MG63 (cell line): ENCODE data around the gene RELN. TPM values are rescaled to one million over a fixed set of nuclear protein-coding genes. Genes with fewer than 3 reads are reported as not detected.

Experiments used
- DNase-seq: peaks from one replicate; pipeline ENCODE4 v3.0.0-alpha.2; 2020
- H3K27me3 ChIP-seq: fragments of 250-450 bp; sonication (Bioruptor Pico); 2 replicates; pipeline ENCODE4 v1.5.1; 2020; ENCODE audit warnings: mild to moderate bottlenecking, moderate library complexity
- H3K36me3 ChIP-seq: fragments of 250-450 bp; sonication (Bioruptor Pico); 2 replicates; pipeline ENCODE4 v1.5.1; 2020; ENCODE audit warnings: mild to moderate bottlenecking, moderate library complexity
- H3K4me3 ChIP-seq: fragments of 250-450 bp; sonication (Bioruptor Pico); 2 replicates; pipeline ENCODE4 v1.5.1; 2020; ENCODE audit warnings: mild to moderate bottlenecking, moderate library complexity
- H3K9me3 ChIP-seq: fragments of 250-450 bp; sonication (Bioruptor Pico); 2 replicates; pipeline ENCODE4 v1.5.1; 2020; ENCODE audit warnings: mild to moderate bottlenecking, moderate library complexity
- total RNA-seq: library from RNA; depleted of rRNA; stranded (reverse); fragments of >200 nt; shearing (Covaris generic); gene quantifications from 2 replicates; pipeline ENCODE4 v1.2.3, GENCODE V29; 2014; ENCODE audit warnings: low replicate concordance

RELN gene
- total RNA-seq, 1 experiment from 2014 or later: 3.1 TPM

GRCh38 chr7:103683348-103683747 lies 306.1 kb downstream of the RELN start:
- H3K9me3 ChIP-seq: no peaks in the 10 kb centered on the region
- H3K27me3 ChIP-seq: no peaks in the 10 kb centered on the region
- no peaks in the 10 kb centered on the region for H3K36me3 ChIP-seq
- H3K4me3 ChIP-seq: no peak overlapping the region
- no peak for DNase-seq

- no peaks in the 10 kb centered on the region for H3K9me3 ChIP-seq
- H3K27me3 ChIP-seq: no peaks in the 10 kb centered on the region
- peak; percentile 14 for DNase-seq
- no peak overlapping the region for H3K4me3 ChIP-seq
- H3K36me3 ChIP-seq: no peaks in the 10 kb centered on the region
These were observed 309.0 kb downstream of the RELN start for GRCh38 chr7:103680161-103681144.

DNA sequence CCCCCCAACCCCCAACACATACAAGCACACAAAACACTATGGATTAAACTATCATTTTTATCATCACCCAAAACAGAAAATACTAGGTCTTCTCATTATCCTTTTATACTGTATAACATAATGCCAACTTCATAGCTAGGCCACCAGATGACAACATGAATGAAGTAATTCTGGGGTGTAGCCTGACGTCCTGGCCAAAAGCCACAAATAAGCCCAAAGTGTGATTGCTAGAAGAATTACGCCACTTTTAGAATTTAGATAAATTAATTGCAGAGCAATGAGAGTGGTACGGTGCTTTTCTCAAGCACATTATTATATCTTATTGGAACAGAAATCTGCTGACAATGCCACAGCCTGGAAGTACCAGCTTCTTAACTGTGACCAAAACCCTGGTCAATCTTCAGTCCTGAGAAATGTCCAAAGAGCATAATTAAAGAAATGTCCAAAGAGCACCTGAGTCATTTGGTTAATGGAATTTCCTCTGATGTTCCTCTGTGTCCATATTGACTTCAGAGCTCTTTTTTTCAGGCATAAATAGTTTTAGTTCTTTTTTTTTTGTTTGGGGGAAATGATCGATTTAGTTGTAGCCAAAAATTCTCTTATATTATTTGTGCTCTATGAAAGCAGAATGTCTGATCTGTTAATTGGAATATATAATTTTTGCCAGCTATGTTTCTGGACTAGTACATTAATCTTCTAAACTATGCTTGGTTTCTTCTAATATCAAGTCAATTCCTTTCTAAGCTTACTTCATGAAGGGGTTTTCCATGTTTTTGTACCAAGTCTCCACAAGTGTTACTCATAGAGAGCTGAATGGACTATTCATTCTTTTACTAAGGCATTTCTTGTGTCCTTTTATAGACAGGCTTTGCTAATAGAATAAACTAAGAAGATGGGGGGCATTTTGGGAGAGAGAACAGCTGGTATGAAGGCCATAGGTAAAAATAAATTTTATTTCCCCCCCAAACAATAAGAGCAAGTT lies 310.0 kb downstream of the RELN start:
- Histone ChIP-seq H3K4me3 (no peak overlapping the region), H3K27me3 (no peaks in the 10 kb centered on the region), H3K9me3 (no peaks in the 10 kb centered on the region), H3K36me3 (no peaks in the 10 kb centered on the region)
- DNase-seq: no peak

- Histone ChIP-seq H3K36me3 (no peaks in the 10 kb centered on the region), H3K27me3 (no peaks in the 10 kb centered on the region), H3K9me3 (no peaks in the 10 kb centered on the region), H3K4me3 (no peak overlapping the region)
- no peak for DNase-seq
These were observed 321.0 kb downstream of the RELN start for GRCh38 chr7:103668279-103668941.

DNA sequence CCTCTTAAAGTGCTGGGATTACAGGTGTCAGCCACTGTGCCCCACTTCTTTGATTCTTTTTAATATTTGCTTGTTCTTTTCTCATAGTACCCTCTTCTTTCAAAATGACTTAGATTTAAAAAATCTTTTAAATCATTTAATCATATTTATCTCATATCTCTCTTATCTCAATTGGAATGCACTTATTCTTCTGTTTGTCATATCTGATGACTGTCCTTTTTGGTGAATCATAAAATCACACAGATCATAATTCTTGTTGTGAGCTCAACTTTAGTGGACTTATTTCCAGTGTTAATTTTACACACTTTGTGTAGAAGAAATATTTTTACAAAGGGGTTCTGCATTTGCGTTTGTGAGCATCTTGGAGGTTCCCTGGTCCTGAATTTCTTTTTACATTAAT lies 323.1 kb downstream of the RELN start:
- Histone ChIP-seq H3K9me3 (no peaks in the 10 kb centered on the region), H3K4me3 (no peak overlapping the region), H3K27me3 (no peaks in the 10 kb centered on the region), H3K36me3 (no peaks in the 10 kb centered on the region)
- DNase-seq: no peak

GRCh38 chr7:103664577-103664976 lies 324.9 kb downstream of the RELN start:
- Histone ChIP-seq H3K4me3 (no peak overlapping the region), H3K36me3 (no peaks in the 10 kb centered on the region)

DNA sequence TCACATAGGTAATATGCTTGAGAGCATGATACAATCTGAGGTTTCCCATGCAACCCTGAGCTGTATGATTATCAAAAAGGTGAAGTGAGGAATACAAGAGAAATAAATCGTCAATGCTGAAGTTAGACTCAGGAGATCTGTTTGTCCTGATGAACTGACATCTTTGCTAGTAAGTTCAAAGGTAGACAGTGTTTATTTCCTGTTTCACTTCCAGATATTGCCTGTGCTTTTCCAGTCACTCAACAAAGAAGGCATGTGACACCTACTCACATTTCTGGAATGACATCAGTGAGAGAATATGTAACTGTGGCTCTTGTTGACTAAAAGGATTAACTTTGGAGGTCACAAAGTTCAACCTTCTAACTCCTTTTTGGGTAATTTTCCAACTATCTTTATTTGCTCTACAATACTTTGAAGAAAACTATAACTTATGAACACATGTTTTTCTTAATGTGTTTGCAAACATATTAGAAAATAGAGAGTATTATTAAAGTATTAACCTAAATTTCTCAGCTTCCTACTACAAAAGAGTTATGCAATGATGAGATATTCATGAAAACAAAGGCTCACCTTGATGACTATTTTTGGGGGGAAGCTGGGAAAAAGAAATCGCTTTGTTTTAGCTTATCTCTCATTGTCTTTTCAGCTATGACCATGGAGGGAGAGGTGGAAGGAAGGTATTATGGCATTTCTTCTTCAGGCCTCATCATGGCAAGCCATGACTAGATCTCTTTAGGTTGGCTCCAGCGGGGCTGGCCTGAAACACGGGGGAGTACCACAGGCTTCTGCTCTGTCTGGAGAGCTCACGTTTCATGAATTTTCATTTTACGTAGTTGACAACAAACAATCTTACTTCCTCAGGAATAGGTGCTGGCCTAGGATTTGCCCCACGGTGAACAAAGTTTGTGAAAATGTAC lies 328.7 kb downstream of the RELN start:
- H3K27me3 ChIP-seq: no peaks in the 10 kb centered on the region
- no peak overlapping the region for H3K4me3 ChIP-seq
- no peaks in the 10 kb centered on the region for H3K9me3 ChIP-seq
- DNase-seq: no peak
- H3K36me3 ChIP-seq: no peaks in the 10 kb centered on the region

More at GRCh38 chr7:103664577-103664976, 324.9 kb downstream of the RELN start:
- no peaks in the 10 kb centered on the region for H3K27me3 ChIP-seq
- no peak for DNase-seq
- no peaks in the 10 kb centered on the region for H3K9me3 ChIP-seq

DNA sequence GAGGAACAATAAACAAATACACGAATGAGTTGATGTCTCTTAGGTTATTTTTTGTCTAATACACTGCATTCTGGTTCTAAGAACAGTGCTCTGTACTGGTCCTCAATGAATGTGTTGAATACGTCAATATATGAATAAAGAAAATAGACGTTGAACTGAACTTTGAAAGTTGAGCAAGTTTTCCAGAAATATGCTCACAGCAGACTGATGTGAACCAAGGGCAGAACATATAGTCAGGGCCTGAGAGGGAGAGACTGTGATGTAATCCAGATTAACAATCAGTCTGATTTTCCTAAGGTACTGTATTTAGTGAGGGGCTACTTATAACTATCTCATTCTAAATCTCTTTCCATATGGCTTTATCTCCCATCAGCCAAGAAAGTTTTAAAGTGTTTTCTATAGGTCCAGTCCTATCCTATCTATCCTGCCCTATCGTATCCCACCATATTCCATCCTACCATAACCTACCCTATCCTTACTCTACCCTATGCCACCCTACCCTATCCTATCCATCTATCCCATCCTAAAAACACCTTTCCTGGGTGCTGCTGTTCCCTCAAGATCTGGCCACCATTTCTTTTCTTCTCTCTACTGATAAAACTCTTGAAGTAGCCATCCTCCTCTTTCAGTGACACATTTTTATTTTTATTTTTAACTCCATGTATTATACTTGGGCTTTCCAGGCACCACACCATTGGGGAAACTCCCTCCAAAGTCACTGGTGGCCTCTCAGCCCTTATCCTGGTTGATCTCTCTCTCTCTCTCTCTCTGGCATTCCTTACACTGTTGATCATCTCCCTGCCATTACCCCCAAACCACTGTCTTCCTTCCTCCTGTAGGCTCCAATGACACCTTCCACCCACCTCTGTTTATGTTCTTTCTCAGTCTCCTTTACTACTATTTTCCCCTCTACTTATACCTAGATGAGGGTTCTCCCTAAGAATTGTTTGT lies 331.1 kb downstream of the RELN start:
- no peaks in the 10 kb centered on the region for H3K36me3 ChIP-seq
- H3K9me3 ChIP-seq: no peaks in the 10 kb centered on the region
- no peak overlapping the region for H3K4me3 ChIP-seq
- H3K27me3 ChIP-seq: no peaks in the 10 kb centered on the region
- no peak for DNase-seq

- Histone ChIP-seq H3K27me3 (no peaks in the 10 kb centered on the region), H3K9me3 (no peaks in the 10 kb centered on the region), H3K4me3 (no peak overlapping the region), H3K36me3 (no peaks in the 10 kb centered on the region)
- DNase-seq: no peak
These were observed 332.0 kb downstream of the RELN start for GRCh38 chr7:103657474-103657894.

GRCh38 chr7:103656221-103656620 lies 333.2 kb downstream of the RELN start:
- H3K9me3 ChIP-seq: no peaks in the 10 kb centered on the region
- no peaks in the 10 kb centered on the region for H3K36me3 ChIP-seq
- no peak overlapping the region for H3K4me3 ChIP-seq
- DNase-seq: no peak
- H3K27me3 ChIP-seq: no peaks in the 10 kb centered on the region

- Histone ChIP-seq H3K36me3 (no peaks in the 10 kb centered on the region), H3K27me3 (no peaks in the 10 kb centered on the region), H3K4me3 (no peak overlapping the region), H3K9me3 (no peaks in the 10 kb centered on the region)
- no peak for DNase-seq
These were observed 337.7 kb downstream of the RELN start for GRCh38 chr7:103651593-103652377.

DNA sequence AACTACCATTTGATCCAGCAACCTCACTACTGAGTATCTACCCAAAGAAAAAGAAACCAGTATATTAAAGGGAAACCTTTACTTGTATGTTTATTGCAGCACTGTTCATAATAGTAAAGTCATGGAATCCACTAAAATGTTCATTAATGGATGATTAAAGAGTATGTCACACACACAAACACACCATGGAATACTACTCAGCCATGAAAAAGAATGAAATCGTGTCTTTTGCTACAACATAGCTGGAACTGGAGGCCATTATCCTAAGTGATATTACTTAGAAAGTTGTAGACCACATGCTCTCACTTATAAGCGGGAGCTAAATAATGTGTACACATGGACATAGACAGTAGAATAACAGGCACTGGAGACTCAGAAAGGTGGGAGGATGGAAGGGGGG lies 340.4 kb downstream of the RELN start:
- Histone ChIP-seq H3K9me3 (no peaks in the 10 kb centered on the region), H3K4me3 (no peak overlapping the region), H3K36me3 (no peaks in the 10 kb centered on the region), H3K27me3 (no peaks in the 10 kb centered on the region)
- DNase-seq: no peak

GRCh38 chr7:103648135-103648534 lies 341.3 kb downstream of the RELN start:
- no peak overlapping the region for H3K4me3 ChIP-seq
- H3K27me3 ChIP-seq: no peaks in the 10 kb centered on the region
- no peaks in the 10 kb centered on the region for H3K9me3 ChIP-seq
- H3K36me3 ChIP-seq: no peaks in the 10 kb centered on the region
- DNase-seq: no peak

- Histone ChIP-seq H3K27me3 (no peaks in the 10 kb centered on the region), H3K36me3 (no peaks in the 10 kb centered on the region)
These were observed 345.1 kb downstream of the RELN start for GRCh38 chr7:103644319-103644718.

More at GRCh38 chr7:103644319-103644718, 345.1 kb downstream of the RELN start:
- Histone ChIP-seq H3K9me3 (no peaks in the 10 kb centered on the region), H3K4me3 (no peak overlapping the region)
- DNase-seq: no peak
